Smooth muscle cell (in vitro differentiated cells): ENCODE measurements around the gene WNT9A. TPM values are rescaled to one million over a fixed set of nuclear protein-coding genes. Genes with fewer than 3 reads are reported as not detected.

Experiments
- DNase-seq: peaks from one replicate; lab custom pipeline; 2025; ENCODE audit not compliant: unreplicated experiment; lab: John Stamatoyannopoulos, UW
- H2AFZ ChIP-seq: fragments of 200-600 bp; sonication (generic); 2 replicates; pipeline ENCODE4 v1.6.0; 2016; ENCODE audit warnings: antibody characterized with exemption, low read depth, mild to moderate bottlenecking
- H3F3A ChIP-seq: fragments of 200-600 bp; sonication (generic); 2 replicates; pipeline ENCODE4 v1.6.0; 2017; ENCODE audit warnings: antibody characterized with exemption, low read depth
- H3K27ac ChIP-seq: fragments of 200-600 bp; sonication (generic); 2 replicates; pipeline ENCODE4 v1.5.1; 2016; ENCODE audit warnings: low read depth, mild to moderate bottlenecking
- H3K27me3 ChIP-seq: fragments of 200-600 bp; sonication (generic); 2 replicates; pipeline ENCODE4 v1.6.1; 2016; ENCODE audit warnings: low read depth, mild to moderate bottlenecking
- H3K36me3 ChIP-seq: fragments of 200-600 bp; sonication (generic); 2 replicates; pipeline ENCODE4 v1.5.1; 2016; ENCODE audit warnings: low read depth
- H3K4me1 ChIP-seq: fragments of 200-600 bp; sonication (generic); 2 replicates; pipeline ENCODE4 v1.5.1; 2016; ENCODE audit warnings: low read depth
- H3K4me2 ChIP-seq: fragments of 200-600 bp; sonication (generic); 2 replicates; pipeline ENCODE4 v1.6.0; 2016; ENCODE audit warnings: mild to moderate bottlenecking
- H3K4me3 ChIP-seq: fragments of 200-600 bp; sonication (generic); 2 replicates; pipeline ENCODE4 v1.5.1; 2016; ENCODE audit warnings: mild to moderate bottlenecking
- H3K79me2 ChIP-seq: fragments of 200-600 bp; sonication (generic); 2 replicates; pipeline ENCODE4 v1.6.0; 2016; ENCODE audit warnings: low read depth, mild to moderate bottlenecking
- H3K9ac ChIP-seq: fragments of 200-600 bp; sonication (generic); 2 replicates; pipeline ENCODE4 v1.6.0; 2016; ENCODE audit warnings: low read depth
- H3K9me3 ChIP-seq: fragments of 200-600 bp; sonication (generic); replicated peaks from 2 replicates; pipeline ENCODE4 v1.5.1; 2016; ENCODE audit warnings: low read depth
- H4K20me1 ChIP-seq: fragments of 200-600 bp; sonication (generic); 2 replicates; pipeline ENCODE4 v1.6.0; 2016; ENCODE audit warnings: low read depth
- CTCF ChIP-seq: fragments of 200-600 bp; sonication (generic); IDR thresholded peaks from 2 replicates; pipeline ENCODE4 v1.5.1; 2017; ENCODE audit warnings: borderline replicate concordance, mild to moderate bottlenecking, antibody characterized with exemption; ENCODE audit not compliant: insufficient read depth, poor library complexity, severe bottlenecking
- WGBS: methylation state at CpG from one replicate; pipeline ENCODE4 v1.1.7; 2016; ENCODE audit warnings: low lambda C conversion rate; 5-methylcytosine and 5-hydroxymethylcytosine counted together
- microRNA-seq: library from miRNA; unstranded; fragments of <30 nt; microRNA quantifications from one replicate; pipeline ENCODE4, GENCODE V29; 2016; ENCODE audit warnings: borderline number of aligned reads
- polyA plus RNA-seq: library from polyadenylated mRNA; unstranded; fragments of >200 nt; fragmentation: Nextera tagmentation; extraction: Ambion mirVana; gene quantifications from 2 replicates; pipeline ENCODE4 v1.2.1, GENCODE V29; 2016
- small RNA-seq: library from RNA; depleted of rRNA; stranded (forward); fragments of <200 nt; gene quantifications from one replicate; pipeline ENCODE3, GENCODE V24; 2014
- total RNA-seq: library from RNA; depleted of rRNA; stranded (reverse); fragments of >200 nt; gene quantifications from 2 replicates; pipeline ENCODE4 v1.2.3, GENCODE V29; 2014

WNT9A gene
- total and polyA plus RNA-seq, 2 experiments from 2014 or later: 0.03 to 2.6 TPM

GRCh38 chr1:227870366-227870765 lies 77.4 kb downstream of the WNT9A start:
- Histone ChIP-seq H3F3A (no peaks in the 10 kb centered on the region), H3K36me3 (no peaks in the 10 kb centered on the region), H2AFZ (no peak overlapping the region), H3K4me1 (no peaks in the 10 kb centered on the region), H3K4me2 (no peak overlapping the region), H3K9me3 (no peaks in the 10 kb centered on the region), H3K27me3 (no peaks in the 10 kb centered on the region), H3K4me3 (no peak overlapping the region), H3K9ac (no peak overlapping the region), H3K27ac (no peak overlapping the region), H4K20me1 (no peaks in the 10 kb centered on the region), H3K79me2 (no peaks in the 10 kb centered on the region)
- DNase-seq: no peak
- 84% methylated on average over 3 of the region's 3 CpGs for WGBS
- no peak for TF ChIP-seq CTCF

GRCh38 chr1:227869851-227870305 lies 77.9 kb downstream of the WNT9A start:
- H3K4me1 ChIP-seq: no peaks in the 10 kb centered on the region
- TF ChIP-seq CTCF: no peak
- no peak overlapping the region for H2AFZ ChIP-seq
- H3K4me3 ChIP-seq: no peak overlapping the region
- H3F3A ChIP-seq: no peaks in the 10 kb centered on the region
- no peak overlapping the region for H3K4me2 ChIP-seq
- no peaks in the 10 kb centered on the region for H3K36me3 ChIP-seq
- H3K27me3 ChIP-seq: no peaks in the 10 kb centered on the region
- no peaks in the 10 kb centered on the region for H4K20me1 ChIP-seq
- H3K79me2 ChIP-seq: no peaks in the 10 kb centered on the region
- H3K9ac ChIP-seq: no peak overlapping the region
- no peaks in the 10 kb centered on the region for H3K9me3 ChIP-seq
- H3K27ac ChIP-seq: no peak overlapping the region
- no peak for DNase-seq
- WGBS: 85% methylated on average over 5 of the region's 5 CpGs

GRCh38 chr1:227869279-227869842 lies 78.4 kb downstream of the WNT9A start:
- H3K4me2 ChIP-seq: no peak overlapping the region
- no peaks in the 10 kb centered on the region for H3K36me3 ChIP-seq
- no peak overlapping the region for H3K4me3 ChIP-seq
- 85% methylated on average over 5 of the region's 5 CpGs for WGBS
- H2AFZ ChIP-seq: no peak overlapping the region
- no peak for TF ChIP-seq CTCF
- no peak overlapping the region for H3K27ac ChIP-seq
- H4K20me1 ChIP-seq: no peaks in the 10 kb centered on the region
- H3K79me2 ChIP-seq: no peaks in the 10 kb centered on the region
- H3K27me3 ChIP-seq: no peaks in the 10 kb centered on the region
- no peak overlapping the region for H3K9ac ChIP-seq
- H3F3A ChIP-seq: no peaks in the 10 kb centered on the region
- H3K9me3 ChIP-seq: no peaks in the 10 kb centered on the region
- H3K4me1 ChIP-seq: no peaks in the 10 kb centered on the region
- DNase-seq: no peak

Small RNA genes within 50 kb of the gene (microRNA-seq; reads per million reads assigned to microRNA genes)
- not detected for gene MIR5008

Small RNA genes within 50 kb of the gene (small RNA-seq; reads per million reads assigned to genes)
- gene MIR5008: 0.13 reads per million
- gene SEPT14P17: not detected

Other genes with a start within 250 kb of the WNT9A start
- 8.5 and 9.0 TPM in 2 replicates for gene JMJD4, start 212.6 kb downstream of the WNT9A start, total RNA-seq
- gene JMJD4, start 212.6 kb downstream of the WNT9A start, polyA plus RNA-seq: 19.5 and 22.4 TPM in 2 replicates
- 26.2 and 27.6 TPM in 2 replicates for gene SNAP47, start 212.5 kb downstream of the WNT9A start, total RNA-seq
- gene SNAP47, start 212.5 kb downstream of the WNT9A start, polyA plus RNA-seq: 35.6 and 42.4 TPM in 2 replicates
- gene PRSS38, start 132.3 kb downstream of the WNT9A start, total RNA-seq: not detected in 2 replicates
- not detected in 2 replicates for gene PRSS38, start 132.3 kb downstream of the WNT9A start, polyA plus RNA-seq
- gene WNT3A, start 59.1 kb upstream of the WNT9A start, total RNA-seq: 0.13 TPM in 1 of 2 replicates, not detected in the other
- not detected in 2 replicates for gene WNT3A, start 59.1 kb upstream of the WNT9A start, polyA plus RNA-seq
- 209 and 237 TPM in 2 replicates for gene ARF1, start 134.8 kb upstream of the WNT9A start, total RNA-seq
- 615 and 698 TPM in 2 replicates for gene ARF1, start 134.8 kb upstream of the WNT9A start, polyA plus RNA-seq
- 5.2 and 7.6 TPM in 2 replicates for gene C1orf35, start 155.4 kb upstream of the WNT9A start, total RNA-seq
- gene C1orf35, start 155.4 kb upstream of the WNT9A start, polyA plus RNA-seq: 18.7 and 31.1 TPM in 2 replicates
- 72.8 and 83.4 TPM in 2 replicates for gene MRPL55, start 161.4 kb upstream of the WNT9A start, total RNA-seq
- gene MRPL55, start 161.4 kb upstream of the WNT9A start, polyA plus RNA-seq: 169 and 178 TPM in 2 replicates
- 165 and 205 TPM in 2 replicates for gene GUK1, start 192.3 kb upstream of the WNT9A start, total RNA-seq
- gene GUK1, start 192.3 kb upstream of the WNT9A start, polyA plus RNA-seq: 460 and 465 TPM in 2 replicates
- gene GJC2, start 202.0 kb upstream of the WNT9A start, total RNA-seq: 0.13 TPM in 1 of 2 replicates, not detected in the other
- gene GJC2, start 202.0 kb upstream of the WNT9A start, polyA plus RNA-seq: 0.29 and 0.63 TPM in 2 replicates
- 1.8 and 1.9 TPM in 2 replicates for gene IBA57, start 217.9 kb upstream of the WNT9A start, total RNA-seq
- gene IBA57, start 217.9 kb upstream of the WNT9A start, polyA plus RNA-seq: 1.6 and 3.9 TPM in 2 replicates